PFSK-1 (cell line): Measurements from ENCODE around the gene LIN54.

ENCODE experiments used
- FOXP2 ChIP-seq: optimal IDR thresholded peaks from 2 replicates; pipeline ENCODE3; 2011; ENCODE audit warnings: borderline replicate concordance, control low read depth, inconsistent platforms; ENCODE audit not compliant: insufficient read depth; ENCODE audit errors: extremely low read length, extremely low read depth
- POLR2AphosphoS5 ChIP-seq: IDR thresholded peaks from 2 replicates; pipeline ENCODE4 v1.6.1; 2012; ENCODE audit warnings: low read depth, mild to moderate bottlenecking, control low read depth, low read length, moderate library complexity
- SIN3A ChIP-seq: IDR thresholded peaks from 2 replicates; pipeline ENCODE4 v1.6.1; 2012; ENCODE audit warnings: mild to moderate bottlenecking, low read length, moderate library complexity, borderline replicate concordance; ENCODE audit not compliant: insufficient read depth
- TAF1 ChIP-seq: IDR thresholded peaks from 2 replicates; pipeline ENCODE4 v1.6.1; 2012; ENCODE audit warnings: low read length, control low read depth, borderline replicate concordance; ENCODE audit not compliant: insufficient read depth
- TF ChIP-seq, protein P1 (sequence below), 2 experiments: IDR thresholded peaks; 2 replicates each; pipeline versions ENCODE4 v1.6.1 to v1.8.0; 2011 to 2012; ENCODE audit warnings: low read depth in 2 of 2, low read length in 2 of 2, control low read depth in 1 of 2, inconsistent platforms in 1 of 2, mild to moderate bottlenecking in 1 of 2, moderate library complexity in 1 of 2; ENCODE audit not compliant: insufficient read depth in 1 of 2

LIN54 gene

DNA sequence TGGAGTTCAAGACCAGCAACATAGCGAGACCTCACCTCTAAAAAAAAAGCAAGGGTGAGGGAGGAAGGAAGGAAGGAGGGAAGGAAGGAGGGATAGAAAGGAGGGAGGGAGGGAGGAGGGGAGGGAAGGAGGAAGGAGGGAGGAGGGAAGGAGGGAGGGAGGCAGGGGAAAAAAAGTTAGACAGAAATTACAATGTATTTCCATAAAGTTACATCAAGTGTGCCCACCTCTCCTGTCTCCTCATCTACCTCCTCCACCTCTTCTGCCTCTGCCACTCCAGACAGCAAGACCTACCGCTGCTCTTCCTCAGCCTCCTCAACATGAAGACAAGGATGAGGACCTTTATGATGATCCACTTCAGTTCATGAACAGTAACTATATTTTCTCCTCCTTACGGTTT is 8.3 kb downstream of the LIN54 start:
- TF ChIP-seq, protein P1, sequence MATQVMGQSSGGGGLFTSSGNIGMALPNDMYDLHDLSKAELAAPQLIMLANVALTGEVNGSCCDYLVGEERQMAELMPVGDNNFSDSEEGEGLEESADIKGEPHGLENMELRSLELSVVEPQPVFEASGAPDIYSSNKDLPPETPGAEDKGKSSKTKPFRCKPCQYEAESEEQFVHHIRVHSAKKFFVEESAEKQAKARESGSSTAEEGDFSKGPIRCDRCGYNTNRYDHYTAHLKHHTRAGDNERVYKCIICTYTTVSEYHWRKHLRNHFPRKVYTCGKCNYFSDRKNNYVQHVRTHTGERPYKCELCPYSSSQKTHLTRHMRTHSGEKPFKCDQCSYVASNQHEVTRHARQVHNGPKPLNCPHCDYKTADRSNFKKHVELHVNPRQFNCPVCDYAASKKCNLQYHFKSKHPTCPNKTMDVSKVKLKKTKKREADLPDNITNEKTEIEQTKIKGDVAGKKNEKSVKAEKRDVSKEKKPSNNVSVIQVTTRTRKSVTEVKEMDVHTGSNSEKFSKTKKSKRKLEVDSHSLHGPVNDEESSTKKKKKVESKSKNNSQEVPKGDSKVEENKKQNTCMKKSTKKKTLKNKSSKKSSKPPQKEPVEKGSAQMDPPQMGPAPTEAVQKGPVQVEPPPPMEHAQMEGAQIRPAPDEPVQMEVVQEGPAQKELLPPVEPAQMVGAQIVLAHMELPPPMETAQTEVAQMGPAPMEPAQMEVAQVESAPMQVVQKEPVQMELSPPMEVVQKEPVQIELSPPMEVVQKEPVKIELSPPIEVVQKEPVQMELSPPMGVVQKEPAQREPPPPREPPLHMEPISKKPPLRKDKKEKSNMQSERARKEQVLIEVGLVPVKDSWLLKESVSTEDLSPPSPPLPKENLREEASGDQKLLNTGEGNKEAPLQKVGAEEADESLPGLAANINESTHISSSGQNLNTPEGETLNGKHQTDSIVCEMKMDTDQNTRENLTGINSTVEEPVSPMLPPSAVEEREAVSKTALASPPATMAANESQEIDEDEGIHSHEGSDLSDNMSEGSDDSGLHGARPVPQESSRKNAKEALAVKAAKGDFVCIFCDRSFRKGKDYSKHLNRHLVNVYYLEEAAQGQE (IDR thresholded peaks at IDR 0.05; ENCODE audit: insufficient read depth in 1 of 2, low read depth in 2 of 2, low read length in 2 of 2) = no peak
- TF ChIP-seq SIN3A = no peak
- TF ChIP-seq FOXP2 = no peak
- TF ChIP-seq TAF1 = no peak
- TF ChIP-seq POLR2AphosphoS5 = no peak

DNA sequence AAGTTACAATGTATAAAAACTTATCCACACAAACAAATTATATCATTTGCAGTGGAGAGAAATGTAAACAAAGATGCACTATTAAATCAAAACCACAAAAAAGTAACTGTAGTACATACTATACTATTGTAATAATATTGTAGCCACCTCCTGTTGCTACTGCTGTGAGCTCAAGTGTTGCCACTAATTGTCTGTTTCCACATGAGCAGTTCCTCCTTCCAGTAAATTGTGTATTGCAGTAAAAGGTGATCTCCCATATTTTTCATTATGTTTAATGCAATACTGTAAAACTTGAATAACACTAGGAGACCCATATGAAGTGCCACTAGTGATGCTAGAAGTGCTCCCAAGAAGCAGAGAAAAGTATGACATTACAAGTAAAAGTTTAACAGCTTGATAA is 11.7 kb downstream of the LIN54 start:
- no peak for TF ChIP-seq TAF1
- TF ChIP-seq POLR2AphosphoS5 = no peak
- no peak for TF ChIP-seq FOXP2
- no peak for TF ChIP-seq SIN3A
- TF ChIP-seq, protein P1 (IDR thresholded peaks at IDR 0.05; ENCODE audit: insufficient read depth in 1 of 2, low read depth in 2 of 2, low read length in 2 of 2) = no peak

DNA sequence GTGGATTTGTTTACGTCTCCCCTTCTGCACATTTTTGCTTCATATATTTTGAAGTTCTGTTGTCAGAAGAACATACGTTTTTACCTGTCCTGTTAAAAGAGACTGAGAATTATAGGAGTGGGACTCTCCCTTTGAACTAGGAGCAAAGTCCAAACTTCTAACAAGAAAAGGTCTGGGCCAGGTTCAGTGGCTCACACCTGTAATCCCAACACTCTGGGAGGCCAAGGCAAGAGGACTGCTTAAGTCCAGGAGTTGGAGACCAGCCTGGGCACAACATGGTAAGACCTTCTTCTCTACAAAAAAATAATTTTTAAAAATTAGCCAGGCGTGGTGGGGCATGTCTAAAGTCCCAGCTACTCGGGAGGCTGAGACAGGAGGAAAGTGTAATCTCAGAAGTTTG is 15.8 kb downstream of the LIN54 start:
- TF ChIP-seq, protein P1 (IDR thresholded peaks at IDR 0.05; ENCODE audit: insufficient read depth in 1 of 2, low read depth in 2 of 2, low read length in 2 of 2) = no peak
- TF ChIP-seq FOXP2 (no peak), TAF1 (no peak), POLR2AphosphoS5 (no peak), SIN3A (no peak)

DNA sequence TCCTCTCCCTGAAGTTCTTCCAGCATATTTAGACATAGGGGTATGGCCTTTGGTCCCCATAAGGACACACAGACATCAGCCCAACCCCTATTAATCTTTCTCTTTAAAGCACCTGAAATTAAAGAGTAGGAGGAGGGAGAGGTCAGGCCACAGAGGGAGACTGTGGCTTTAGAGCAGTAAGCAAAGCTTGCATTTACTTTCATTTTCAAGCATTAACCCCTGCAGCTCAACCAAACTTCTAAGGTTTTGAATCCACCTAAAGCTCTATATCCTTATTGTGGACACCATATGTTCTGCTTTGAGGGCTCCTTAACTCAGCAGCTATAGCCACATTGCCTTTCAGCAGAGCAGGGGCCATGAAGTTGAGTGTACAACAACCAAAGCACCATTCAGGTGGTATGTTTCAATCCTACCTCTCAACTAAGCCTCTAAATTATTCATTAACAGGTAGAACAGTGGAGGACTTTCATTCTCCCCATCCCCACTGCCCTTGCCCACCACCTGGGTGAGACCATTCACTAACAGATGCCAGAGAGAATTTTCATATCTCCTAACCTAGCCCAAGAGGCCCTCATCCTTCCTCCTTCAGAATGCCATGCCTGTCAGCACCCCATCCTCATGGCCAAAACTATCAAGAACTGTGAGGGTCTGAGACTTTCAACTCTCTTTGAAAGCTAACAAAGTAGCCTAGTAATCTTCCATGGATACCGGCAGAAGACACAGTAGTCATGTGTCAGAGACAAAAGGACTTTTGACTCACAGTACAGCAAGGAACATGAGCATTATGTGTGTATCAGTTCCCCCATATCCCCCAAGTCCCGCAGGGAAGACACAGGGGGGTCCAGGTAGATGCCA is 20.8 kb downstream of the LIN54 start:
- TF ChIP-seq TAF1 (no peak), FOXP2 (no peak), POLR2AphosphoS5 (no peak), SIN3A (no peak)
- TF ChIP-seq, protein P1 (IDR thresholded peaks at IDR 0.05; ENCODE audit: insufficient read depth in 1 of 2, low read depth in 2 of 2, low read length in 2 of 2) = no peak
